Muscle layer of duodenum (tissue), 2 donors: Measurements from ENCODE around the gene CCDC120.

Experiments used
- H3K27ac ChIP-seq: one replicate; pipeline ENCODE4 v1.7.0; 2013; ENCODE audit warnings: mild to moderate bottlenecking, low read length
- H3K27me3 ChIP-seq: one replicate; pipeline ENCODE4 v1.7.0; 2013; ENCODE audit warnings: low read depth, mild to moderate bottlenecking, control low read depth, low read length
- H3K36me3 ChIP-seq, 2 donors: one replicate each; pipeline ENCODE4 v1.7.0; 2013; ENCODE audit warnings: low read length in 2 of 2, control low read depth in 1 of 2, mild to moderate bottlenecking in 1 of 2; ENCODE audit not compliant: insufficient read depth in 2 of 2, control insufficient read depth in 1 of 2
- H3K4me1 ChIP-seq, 2 donors: one replicate each; pipeline ENCODE4 v1.7.0; 2013; ENCODE audit warnings: low read length in 2 of 2, mild to moderate bottlenecking in 2 of 2, control low read depth in 1 of 2, moderate library complexity in 1 of 2; ENCODE audit not compliant: insufficient read depth in 2 of 2, control insufficient read depth in 1 of 2
- H3K4me3 ChIP-seq, 2 donors: one replicate each; pipeline ENCODE4 v1.7.0; 2013; ENCODE audit warnings: low read length in 2 of 2, low read depth in 1 of 2, mild to moderate bottlenecking in 1 of 2
- H3K9me3 ChIP-seq, 2 donors: one replicate each; pipeline ENCODE4 v1.7.0; 2013; ENCODE audit warnings: low read length in 2 of 2, control low read depth in 1 of 2, mild to moderate bottlenecking in 1 of 2; ENCODE audit not compliant: control insufficient read depth in 1 of 2
- donor health status: healthy.

Gene CCDC120

GRCh38 chrX:49103637-49104036 lies 44.8 kb downstream of the CCDC120 start:
- H3K27ac ChIP-seq, result no peak overlapping the region
- no peaks in the 10 kb centered on the region for H3K36me3 ChIP-seq
- H3K4me1 ChIP-seq, result peaks cover 0 to 4% of the 10 kb centered on the region in 2 donors
- no peaks in the 10 kb centered on the region for H3K9me3 ChIP-seq
- no peak overlapping the region for H3K4me3 ChIP-seq
- no peaks in the 10 kb centered on the region for H3K27me3 ChIP-seq

- H3K36me3 ChIP-seq, result peaks cover 6 to 8% of the 10 kb centered on the region in 2 donors
- H3K27ac ChIP-seq, result no peak overlapping the region
- H3K4me1 ChIP-seq, result peaks cover 0 to 4% of the 10 kb centered on the region in 2 donors
- H3K27me3 ChIP-seq, result no peaks in the 10 kb centered on the region
- no peak overlapping the region for H3K4me3 ChIP-seq
- no peaks in the 10 kb centered on the region for H3K9me3 ChIP-seq
These were observed 47.5 kb downstream of the CCDC120 start for GRCh38 chrX:49106296-49106695.

GRCh38 chrX:49106930-49107329 lies 48.1 kb downstream of the CCDC120 start:
- no peak overlapping the region for H3K27ac ChIP-seq
- no peak overlapping the region for H3K4me3 ChIP-seq
- peaks cover 6 to 10% of the 10 kb centered on the region in 2 donors for H3K36me3 ChIP-seq
- no peaks in the 10 kb centered on the region for H3K9me3 ChIP-seq
- H3K4me1 ChIP-seq, result peaks cover 0 to under 1% of the 10 kb centered on the region in 2 donors
- H3K27me3 ChIP-seq, result no peaks in the 10 kb centered on the region

GRCh38 chrX:49108641-49109040 lies 49.8 kb downstream of the CCDC120 start:
- Histone ChIP-seq H3K9me3 (no peaks in the 10 kb centered on the region), H3K4me3 (no peak overlapping the region), H3K36me3 (peaks cover 13 to 27% of the 10 kb centered on the region in 2 donors), H3K27me3 (no peaks in the 10 kb centered on the region), H3K4me1 (peaks cover 0 to 4% of the 10 kb centered on the region in 2 donors), H3K27ac (no peak overlapping the region)

- peaks cover 0 to 4% of the 10 kb centered on the region in 2 donors for H3K4me1 ChIP-seq
- H3K36me3 ChIP-seq, result peaks cover 15 to 30% of the 10 kb centered on the region in 2 donors
- H3K27ac ChIP-seq, result no peak overlapping the region
- H3K4me3 ChIP-seq, result no peak overlapping the region
- H3K27me3 ChIP-seq, result no peaks in the 10 kb centered on the region
- no peaks in the 10 kb centered on the region for H3K9me3 ChIP-seq
These were observed 51.6 kb downstream of the CCDC120 start for GRCh38 chrX:49110417-49110816.

- Histone ChIP-seq H3K4me3 (no peak overlapping the region), H3K36me3 (peaks cover 22 to 44% of the 10 kb centered on the region in 2 donors), H3K4me1 (peaks cover 0 to 4% of the 10 kb centered on the region in 2 donors), H3K9me3 (no peaks in the 10 kb centered on the region), H3K27me3 (no peaks in the 10 kb centered on the region), H3K27ac (no peak overlapping the region)
These were observed 53.0 kb downstream of the CCDC120 start for GRCh38 chrX:49111791-49112190.

- no peak overlapping the region for H3K27ac ChIP-seq
- peaks cover 26 to 60% of the 10 kb centered on the region in 2 donors for H3K36me3 ChIP-seq
- peaks cover 0 to 4% of the 10 kb centered on the region in 2 donors for H3K4me1 ChIP-seq
- no peaks in the 10 kb centered on the region for H3K9me3 ChIP-seq
- no peaks in the 10 kb centered on the region for H3K27me3 ChIP-seq
- H3K4me3 ChIP-seq, result no peak overlapping the region
These were observed 57.3 kb downstream of the CCDC120 start for GRCh38 chrX:49116076-49116475.

- peaks cover 0 to 4% of the 10 kb centered on the region in 2 donors for H3K4me1 ChIP-seq
These were observed 57.9 kb downstream of the CCDC120 start for GRCh38 chrX:49116716-49117115.

GRCh38 chrX:49117581-49117980 lies 58.8 kb downstream of the CCDC120 start:
- Histone ChIP-seq H3K27ac (no peak overlapping the region), H3K4me1 (peaks cover 0 to 9% of the 10 kb centered on the region in 2 donors)

More at GRCh38 chrX:49116716-49117115, 57.9 kb downstream of the CCDC120 start:
- Histone ChIP-seq H3K4me3 (no peak overlapping the region), H3K27me3 (no peaks in the 10 kb centered on the region), H3K27ac (no peak overlapping the region), H3K9me3 (no peaks in the 10 kb centered on the region), H3K36me3 (peaks cover 26 to 63% of the 10 kb centered on the region in 2 donors)

More at GRCh38 chrX:49117581-49117980, 58.8 kb downstream of the CCDC120 start:
- H3K9me3 ChIP-seq, result no peaks in the 10 kb centered on the region
- no peak overlapping the region for H3K4me3 ChIP-seq
- H3K36me3 ChIP-seq, result peaks cover 26 to 55% of the 10 kb centered on the region in 2 donors
- H3K27me3 ChIP-seq, result no peaks in the 10 kb centered on the region
